Stomach smooth muscle (tissue), 2 donors: ENCODE results near the gene MTIF3.

ENCODE experiments used
- H3K27ac ChIP-seq: one replicate; pipeline ENCODE4 v1.7.0; 2013; ENCODE audit warnings: mild to moderate bottlenecking, low read length, inconsistent platforms
- H3K27me3 ChIP-seq, 2 donors: one replicate each; pipeline ENCODE4 v1.7.0; 2013; ENCODE audit warnings: low read length in 2 of 2; ENCODE audit not compliant: insufficient read depth in 2 of 2, control insufficient read depth in 1 of 2
- H3K36me3 ChIP-seq, 2 donors: one replicate each; pipeline ENCODE4 v1.7.0; 2013; ENCODE audit warnings: low read length in 2 of 2; ENCODE audit not compliant: control insufficient read depth in 2 of 2, insufficient read depth in 2 of 2
- H3K4me1 ChIP-seq: one replicate; pipeline ENCODE4 v1.7.0; 2013; ENCODE audit warnings: low read length; ENCODE audit not compliant: control insufficient read depth, insufficient read depth
- H3K4me3 ChIP-seq, 2 donors: one replicate each; pipeline ENCODE4 v1.7.0; 2013; ENCODE audit warnings: low read length in 2 of 2
- H3K9ac ChIP-seq, 2 donors: one replicate each; pipeline ENCODE4 v1.7.0; 2013; ENCODE audit warnings: low read length in 2 of 2, mild to moderate bottlenecking in 1 of 2
- H3K9me3 ChIP-seq, 2 donors: one replicate each; pipeline ENCODE4 v1.7.0; 2013; ENCODE audit warnings: low read length in 2 of 2; ENCODE audit not compliant: control insufficient read depth in 2 of 2
- donor health status: healthy.
- donor health status: Pancreatic carcinoma.

MTIF3 gene

DNA sequence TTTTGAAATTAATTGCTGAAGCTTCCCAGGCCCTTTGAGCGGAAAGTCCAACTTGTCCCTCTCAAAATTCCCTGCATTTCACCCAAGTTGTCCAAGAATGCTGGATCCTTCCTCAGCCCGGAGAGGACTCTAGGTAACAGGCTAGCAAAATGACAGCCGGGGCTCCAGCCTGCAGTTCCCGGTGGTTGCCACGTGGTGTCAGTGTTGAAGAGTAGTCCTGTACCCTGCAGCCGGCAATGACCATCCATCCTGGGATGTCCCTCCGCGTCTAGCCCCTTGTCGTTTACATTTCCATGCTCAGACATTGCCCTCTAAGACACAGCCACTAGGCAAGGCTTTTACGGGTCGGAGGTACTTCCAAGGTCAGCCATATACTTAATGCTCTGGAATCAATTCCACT is 31.4 kb upstream of the MTIF3 start:
- no peak overlapping the region for H3K4me3 ChIP-seq
- H3K4me1 ChIP-seq: no peaks in the 10 kb centered on the region
- H3K36me3 ChIP-seq: no peaks in the 10 kb centered on the region
- H3K9ac ChIP-seq: no peak overlapping the region
- no peak overlapping the region for H3K27ac ChIP-seq
- H3K9me3 ChIP-seq: peaks cover 2 to 3% of the 10 kb centered on the region in 2 donors
- peaks cover 0 to 4% of the 10 kb centered on the region in 2 donors for H3K27me3 ChIP-seq

- Histone ChIP-seq H3K4me3 (no peak overlapping the region), H3K27me3 (peaks cover 0 to 4% of the 10 kb centered on the region in 2 donors), H3K27ac (no peak overlapping the region), H3K36me3 (no peaks in the 10 kb centered on the region), H3K9ac (no peak overlapping the region), H3K4me1 (no peaks in the 10 kb centered on the region), H3K9me3 (peaks cover 2 to 3% of the 10 kb centered on the region in 2 donors)
These were observed 26.8 kb upstream of the MTIF3 start for GRCh38 chr13:27476943-27477703.

DNA sequence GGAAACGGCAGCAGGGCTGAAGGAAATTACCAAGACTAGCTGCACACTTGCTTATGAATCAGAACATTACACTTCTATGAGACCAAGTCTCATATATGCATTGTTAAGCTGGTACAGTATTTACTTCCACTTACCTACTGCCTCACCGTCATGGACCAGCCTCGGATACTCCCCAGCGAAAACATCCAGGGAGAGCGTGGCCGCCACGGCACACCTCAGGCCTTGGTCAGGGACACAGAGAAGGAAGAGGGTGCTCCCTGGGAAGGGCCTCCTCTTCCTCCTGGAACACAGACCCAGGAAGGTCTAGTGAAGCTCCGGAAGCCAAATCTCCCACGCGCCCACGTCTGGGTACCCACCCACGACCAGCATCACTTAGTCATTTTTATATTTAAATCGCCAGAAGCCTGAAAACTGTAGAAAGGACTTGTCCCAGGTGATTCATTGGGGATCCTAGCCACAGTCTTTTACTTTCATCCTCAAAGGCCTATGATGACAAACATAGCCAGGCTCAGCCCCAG is 24.4 kb upstream of the MTIF3 start:
- H3K4me3 ChIP-seq: no peak overlapping the region
- peaks cover 0 to 2% of the 10 kb centered on the region in 2 donors for H3K27me3 ChIP-seq
- H3K9me3 ChIP-seq: no peaks in the 10 kb centered on the region
- no peaks in the 10 kb centered on the region for H3K36me3 ChIP-seq
- no peaks in the 10 kb centered on the region for H3K4me1 ChIP-seq
- H3K27ac ChIP-seq: no peak overlapping the region
- no peak overlapping the region for H3K9ac ChIP-seq

- Histone ChIP-seq H3K4me3 (no peak overlapping the region), H3K36me3 (no peaks in the 10 kb centered on the region), H3K9me3 (no peaks in the 10 kb centered on the region), H3K9ac (no peak overlapping the region), H3K4me1 (no peaks in the 10 kb centered on the region), H3K27ac (no peak overlapping the region), H3K27me3 (no peaks in the 10 kb centered on the region)
These were observed 22.6 kb upstream of the MTIF3 start for GRCh38 chr13:27472941-27473340.

DNA sequence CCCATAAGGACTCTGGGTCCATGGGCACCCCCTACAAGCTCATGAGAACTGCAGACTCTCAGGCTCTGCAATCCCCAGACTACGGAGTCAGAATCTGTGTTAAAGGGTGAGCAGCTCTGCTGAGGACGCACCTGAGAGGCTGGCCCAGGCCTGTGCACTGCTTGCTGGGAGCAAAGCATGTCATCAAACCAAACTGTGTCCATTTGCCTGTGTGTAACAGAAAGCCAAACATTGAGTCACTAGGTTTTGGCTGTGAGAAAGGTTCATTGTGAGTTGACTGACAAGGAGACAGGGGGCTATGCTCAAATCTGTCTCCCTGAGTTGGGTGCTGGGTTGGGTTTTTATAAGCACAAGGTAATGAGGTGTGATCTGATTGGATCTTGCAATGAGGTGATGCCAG is 22.1 kb upstream of the MTIF3 start:
- no peak overlapping the region for H3K9ac ChIP-seq
- H3K9me3 ChIP-seq: no peaks in the 10 kb centered on the region
- H3K4me3 ChIP-seq: no peak overlapping the region
- H3K36me3 ChIP-seq: no peaks in the 10 kb centered on the region
- no peak overlapping the region for H3K27ac ChIP-seq
- no peaks in the 10 kb centered on the region for H3K27me3 ChIP-seq
- H3K4me1 ChIP-seq: no peaks in the 10 kb centered on the region

- Histone ChIP-seq H3K9ac (no peak overlapping the region), H3K27ac (no peak overlapping the region), H3K36me3 (no peaks in the 10 kb centered on the region), H3K27me3 (no peaks in the 10 kb centered on the region), H3K9me3 (no peaks in the 10 kb centered on the region), H3K4me3 (no peak overlapping the region), H3K4me1 (peaks cover 7% of the 10 kb centered on the region)
These were observed 19.9 kb upstream of the MTIF3 start for GRCh38 chr13:27470075-27470820.

DNA sequence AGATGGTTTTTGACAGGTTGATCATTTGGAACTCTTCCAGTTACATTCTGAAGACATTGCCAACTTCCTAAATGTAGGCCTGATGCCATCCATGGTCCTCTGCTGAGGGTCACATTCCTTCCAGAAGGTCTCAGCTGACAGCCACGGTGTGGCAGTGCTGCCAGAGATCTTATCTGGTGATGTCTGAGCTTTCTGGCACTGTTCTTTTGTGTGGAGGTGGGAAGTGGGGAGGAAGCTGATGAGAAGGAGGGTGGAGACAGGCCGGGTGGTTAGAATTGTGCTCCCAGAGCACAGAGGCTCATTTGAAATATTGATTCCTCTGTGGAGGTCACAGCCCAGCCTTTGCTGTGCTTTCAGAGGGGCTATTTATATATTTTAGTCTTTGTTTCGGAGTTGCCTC is 16.1 kb upstream of the MTIF3 start:
- Histone ChIP-seq H3K27ac (no peak overlapping the region), H3K4me1 (peaks cover 23% of the 10 kb centered on the region), H3K4me3 (no peak overlapping the region)

GRCh38 chr13:27465611-27466010 is 15.2 kb upstream of the MTIF3 start:
- H3K4me1 ChIP-seq: peaks cover 23% of the 10 kb centered on the region
- H3K9ac ChIP-seq: no peak overlapping the region
- H3K27me3 ChIP-seq: no peaks in the 10 kb centered on the region
- H3K36me3 ChIP-seq: no peaks in the 10 kb centered on the region
- H3K4me3 ChIP-seq: no peak overlapping the region
- H3K27ac ChIP-seq: no peak overlapping the region
- no peaks in the 10 kb centered on the region for H3K9me3 ChIP-seq

More for the DNA sequence above, 16.1 kb upstream of the MTIF3 start:
- Histone ChIP-seq H3K9me3 (no peaks in the 10 kb centered on the region), H3K36me3 (no peaks in the 10 kb centered on the region), H3K27me3 (no peaks in the 10 kb centered on the region), H3K9ac (no peak overlapping the region)

GRCh38 chr13:27463500-27463899 is 13.1 kb upstream of the MTIF3 start:
- Histone ChIP-seq H3K27ac (peak overlapping the region; percentile 31), H3K9ac (no peak overlapping the region), H3K36me3 (no peaks in the 10 kb centered on the region), H3K27me3 (no peaks in the 10 kb centered on the region), H3K4me1 (peaks cover 23% of the 10 kb centered on the region), H3K9me3 (no peaks in the 10 kb centered on the region), H3K4me3 (no peak overlapping the region)

DNA sequence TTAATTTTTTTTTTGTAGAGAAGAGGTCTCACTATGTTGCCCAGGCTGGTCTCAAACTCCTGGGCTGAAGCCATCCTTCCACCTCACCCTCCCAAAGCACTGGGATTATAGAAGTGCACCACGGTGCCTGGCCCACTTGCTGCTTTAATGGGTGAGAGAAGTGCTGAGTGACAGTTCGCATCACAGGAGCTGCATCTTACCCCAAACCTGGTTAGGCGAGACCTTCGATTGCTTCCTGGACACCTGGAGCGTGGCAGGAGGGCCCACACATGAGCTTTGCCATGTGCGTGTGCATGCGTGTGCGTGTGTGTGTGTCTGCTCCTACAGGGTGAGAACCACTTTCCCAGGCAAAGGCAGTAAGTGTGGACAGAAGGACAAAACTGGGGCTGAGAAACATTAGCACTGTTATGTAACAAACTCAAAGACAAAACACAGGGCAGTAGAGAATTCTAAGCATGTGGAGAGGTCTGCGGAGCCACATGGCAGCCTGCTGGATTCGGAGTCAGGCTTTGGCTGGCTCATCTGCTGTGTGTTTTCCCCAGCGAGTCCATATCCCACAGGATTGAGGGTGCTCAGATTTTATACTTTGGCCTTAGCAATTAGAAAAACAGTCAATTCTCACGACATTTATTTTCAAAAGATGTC is 11.7 kb upstream of the MTIF3 start:
- H3K27ac ChIP-seq: peak overlapping the region; percentile 53
- no peak overlapping the region for H3K9ac ChIP-seq
- no peaks in the 10 kb centered on the region for H3K9me3 ChIP-seq
- H3K4me1 ChIP-seq: peaks cover 23% of the 10 kb centered on the region
- peak overlapping the region in 1 of 2 donors; percentile 54 for H3K4me3 ChIP-seq
- no peaks in the 10 kb centered on the region for H3K27me3 ChIP-seq
- no peaks in the 10 kb centered on the region for H3K36me3 ChIP-seq
